Motor neuron (in vitro differentiated cells): ENCODE results near the gene TOPORS. TPM values are rescaled to one million over a fixed set of nuclear protein-coding genes. Genes with fewer than 3 reads are reported as not detected.
A peak's percentile ranks its signal among the peaks of the same experiment; 100 is the strongest.

Experiments used
- ATAC-seq, 8 experiments: fragments of 200-7000 bp; cut with Tn5 transposase; replicated peaks in 6 of 8; 2 replicates each; pipeline ENCODE4 v1.8.0; 2021; ENCODE audit warnings: mild to moderate bottlenecking in 8 of 8, moderate library complexity in 8 of 8
- H3K27ac ChIP-seq, 2 donors: fragments of 250-450 bp; sonication (Bioruptor Pico); 2 replicates each; pipeline ENCODE4 v1.9.0; 2021; ENCODE audit warnings: antibody characterized with exemption in 2 of 2, mild to moderate bottlenecking in 2 of 2, moderate library complexity in 1 of 2
- H3K4me1 ChIP-seq, 2 donors: fragments of 250-450 bp; sonication (Bioruptor Pico); replicated peaks in 1 of 2; 2 replicates each; pipeline ENCODE4 v1.6.1; 2021; ENCODE audit warnings: antibody characterized with exemption in 2 of 2, mild to moderate bottlenecking in 2 of 2, moderate library complexity in 1 of 2
- H3K4me3 ChIP-seq, 5 donors: fragments of 250-450 bp; sonication (Bioruptor Pico); 2 replicates each; pipeline ENCODE4 v1.9.0; 2021; ENCODE audit warnings: antibody characterized with exemption in 5 of 5, mild to moderate bottlenecking in 5 of 5, moderate library complexity in 4 of 5
- WGBS, 10 experiments: fragments of 450-650 bp; shearing (Covaris generic); methylation state at CpG; one replicate each; pipeline ENCODE4 v1.0.0; 2022; 5-methylcytosine and 5-hydroxymethylcytosine counted together
- in situ Hi-C, 9 experiments: fragments of 400-800 bp; cut with MboI; loops; one replicate each; pipeline ENCODE4 v1.15.0; 2021; ENCODE audit warnings: low sequenced_read_pairs in 9 of 9, low pct_unique_long_range_greater_than_20kb in 2 of 9; ENCODE audit not compliant: unreplicated experiment in 9 of 9
- total RNA-seq, 8 experiments: library from RNA; unstranded; fragments of 300-600 nt; gene quantifications; 2 replicates each; pipeline versions ENCODE4 v1.2.3 to v1.2.4, GENCODE V29; 2022

TOPORS gene
- total RNA-seq, 8 experiments from 2014 or later, result 15.2 to 27.1 (median 21.2) TPM

- 0 to 45% (median 10%) methylated on average over 2 to 4 of the region's 4 CpGs for WGBS, 10 experiments
- in situ Hi-C loops, result loop anchor here in 8 of 9 experiments (5.0 to 25.0 kb wide), 7 partner anchors 193 to 395 kb away; partner anchors contain the start of gene ACO1 (in 5 of the 8)
- no peak overlapping the region for H3K4me3 ChIP-seq
These were observed 27.4 kb upstream of the TOPORS start for GRCh38 chr9:32579706-32580331.

DNA sequence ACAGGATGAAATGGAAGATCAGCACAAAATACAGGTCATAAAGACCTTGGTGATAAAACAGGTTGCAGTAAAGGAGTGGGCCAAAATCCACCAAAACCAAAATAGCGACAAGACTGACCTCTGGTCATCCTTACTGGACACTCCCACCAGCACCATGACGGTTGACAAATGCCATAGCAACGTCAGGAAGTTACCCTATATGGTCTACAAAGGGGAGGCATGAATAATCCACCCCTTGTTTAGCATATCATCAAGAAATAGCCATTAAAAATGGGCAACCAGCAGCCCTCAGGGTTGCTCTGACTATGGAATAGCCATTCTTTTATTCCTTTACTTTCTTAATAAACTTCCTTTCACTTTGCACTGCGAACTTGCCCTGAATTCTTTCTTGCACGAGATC lies 26.6 kb upstream of the TOPORS start:
- Histone ChIP-seq H3K27ac (no peak overlapping the region), H3K4me1 (no peaks in the 10 kb centered on the region), H3K4me3 (no peak overlapping the region)
- peak in 1 of 8 experiments; percentile 35 for ATAC-seq
- WGBS, 10 experiments, result 48 to 80% (median 70%) methylated on average over 2 to 5 of the region's 5 CpGs; no CpG with 5 or more reads in 3 of the 10 experiments
- in situ Hi-C loops, result loop anchor here in 7 of 9 experiments (10.0 to 25.0 kb wide), 4 partner anchors 192 to 383 kb away; partner anchors contain the start of gene ACO1 (in 5 of the 7)

More at GRCh38 chr9:32579706-32580331, 27.4 kb upstream of the TOPORS start:
- Histone ChIP-seq H3K4me1 (no peaks in the 10 kb centered on the region), H3K27ac (no peak overlapping the region)
- ATAC-seq, result peak in 4 of 8 experiments; percentile 24 to 65 (median 53)

- H3K4me3 ChIP-seq, result no peak overlapping the region
- no peaks in the 10 kb centered on the region for H3K4me1 ChIP-seq
- no peak overlapping the region for H3K27ac ChIP-seq
- ATAC-seq, result no peak
- in situ Hi-C loops, result loop anchor here in 7 of 9 experiments (10.0 to 25.0 kb wide), 4 partner anchors 190 to 385 kb away; partner anchors contain the start of gene ACO1 (in 5 of the 7)
- WGBS, 10 experiments, result 36 to 100% (median 84%) methylated on average over 1 to 3 of the region's 3 CpGs
These were observed 24.9 kb upstream of the TOPORS start for GRCh38 chr9:32577316-32577715.

DNA sequence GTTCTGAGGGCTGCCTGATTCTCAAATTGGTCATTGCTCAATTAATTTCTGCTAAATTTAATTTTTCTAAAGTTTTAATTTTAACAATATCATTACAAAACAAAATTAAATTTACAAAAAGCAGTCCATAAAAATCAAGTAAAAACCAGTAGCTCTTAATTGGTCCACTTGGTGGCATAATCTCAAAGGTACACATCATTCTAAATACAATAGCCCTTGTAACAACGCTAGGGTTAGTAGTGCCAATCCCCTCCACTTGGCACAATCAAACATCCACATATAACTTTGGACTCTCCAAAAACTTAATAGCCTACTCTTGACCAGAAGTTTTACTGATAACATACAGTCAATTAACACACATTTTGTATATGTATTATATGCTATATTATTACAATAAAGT lies 22.5 kb upstream of the TOPORS start:
- 29 to 83% (median 66%) methylated on average over 1 of the region's 1 CpG; no CpG with 5 or more reads in 4 of the 10 experiments for WGBS, 10 experiments

GRCh38 chr9:32573821-32574220 lies 21.4 kb upstream of the TOPORS start:
- Histone ChIP-seq H3K4me1 (peaks cover 0 to 12% of the 10 kb centered on the region in 2 donors), H3K4me3 (no peak overlapping the region), H3K27ac (no peak overlapping the region)
- ATAC-seq, result no peak
- 40 to 100% (median 88%) methylated on average over 1 to 7 of the region's 7 CpGs for WGBS, 10 experiments
- in situ Hi-C loops, result loop anchor here in 8 of 9 experiments (10.0 to 25.0 kb wide), 4 partner anchors 187 to 413 kb away; partner anchors contain the start of gene ACO1 (in 7 of the 8)

More for the DNA sequence above, 22.5 kb upstream of the TOPORS start:
- H3K27ac ChIP-seq, result no peak overlapping the region
- H3K4me1 ChIP-seq, result peaks cover 0 to 12% of the 10 kb centered on the region in 2 donors
- in situ Hi-C loops, result loop anchor here (10.0 to 25.0 kb wide), 5 partner anchors 188 to 412 kb away; partner anchors contain the start of gene ACO1 (in 8 of the 9)
- no peak for ATAC-seq
- no peak overlapping the region for H3K4me3 ChIP-seq

- in situ Hi-C loops, result loop anchor here in 8 of 9 experiments (10.0 to 25.0 kb wide), 4 partner anchors 186 to 414 kb away; partner anchors contain the start of gene ACO1 (in 7 of the 8)
- peak; percentile 93 to 96 (median 95) for ATAC-seq
- H3K4me3 ChIP-seq, result peak within 1 kb of the TSS; percentile 56 to 90 (median 86)
- WGBS, 10 experiments, result 0 to 2% (median 0%) methylated on average over 1 to 19 of the region's 36 CpGs; no CpG with 5 or more reads in 3 of the 10 experiments
- peaks cover 0 to 12% of the 10 kb centered on the region in 2 donors for H3K4me1 ChIP-seq
- H3K27ac ChIP-seq, result peak within 1 kb of the TSS; percentile 69 to 93
These were observed 20.6 kb upstream of the TOPORS start, which contains the start of gene NDUFB6 for GRCh38 chr9:32572900-32573523. Gene NDUFB6 (minus strand): TSS chr9:32573159. CDS start chr9:32573060, 99 bp downstream.

- Histone ChIP-seq H3K27ac (peak overlapping the region; percentile 66 to 93), H3K4me1 (peaks cover 0 to 12% of the 10 kb centered on the region in 2 donors), H3K4me3 (peak overlapping the region; percentile 56 to 90 (median 86))
- in situ Hi-C loops, result loop anchor here in 8 of 9 experiments (10.0 to 25.0 kb wide), 4 partner anchors 185 to 415 kb away; partner anchors contain the start of gene ACO1 (in 7 of the 8)
- ATAC-seq, result peak; percentile 61 to 82 (median 78)
- WGBS, 10 experiments, result 0 to 20% (median 0%) methylated on average over 1 to 17 of the region's 17 CpGs; no CpG with 5 or more reads in 1 of the 10 experiments
These were observed 19.8 kb upstream of the TOPORS start for GRCh38 chr9:32571969-32572899.

DNA sequence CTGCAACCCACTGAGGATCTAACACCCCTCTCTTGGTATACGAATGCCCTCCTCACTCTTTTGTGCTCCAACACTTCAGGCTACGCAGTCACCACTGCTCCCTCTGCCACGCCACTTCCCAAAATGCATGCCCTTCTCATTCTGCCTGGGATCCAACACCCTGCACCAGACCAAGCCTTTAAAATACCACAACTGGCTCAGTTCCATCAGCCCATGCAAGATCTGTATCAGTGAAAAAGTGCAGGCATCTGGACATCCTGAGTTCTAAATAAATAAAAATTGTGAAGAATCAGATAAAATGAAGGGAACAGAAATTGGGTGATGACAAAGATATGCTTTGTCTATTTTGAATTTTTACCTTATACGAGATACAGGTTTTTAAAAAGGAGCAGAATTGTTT lies 17.9 kb upstream of the TOPORS start:
- H3K27ac ChIP-seq, result no peak overlapping the region
- H3K4me1 ChIP-seq, result peaks cover 0 to 12% of the 10 kb centered on the region in 2 donors
- no peak for ATAC-seq
- in situ Hi-C loops, result loop anchor here in 8 of 9 experiments (10.0 to 25.0 kb wide), 4 partner anchors 183 to 417 kb away; partner anchors contain the start of gene ACO1 (in 7 of the 8)
- 83 to 100% (median 96%) methylated on average over 1 to 3 of the region's 4 CpGs; no CpG with 5 or more reads in 1 of the 10 experiments for WGBS, 10 experiments
- H3K4me3 ChIP-seq, result no peak overlapping the region

- no peak overlapping the region for H3K4me3 ChIP-seq
- no peak overlapping the region for H3K27ac ChIP-seq
- 93 to 100% (median 97%) methylated on average over 2 to 12 of the region's 26 CpGs; no CpG with 5 or more reads in 6 of the 10 experiments for WGBS, 10 experiments
- peaks cover 0 to 9% of the 10 kb centered on the region in 2 donors for H3K4me1 ChIP-seq
- in situ Hi-C loops, result loop anchor here in 3 of 9 experiments (25.0 kb wide), 2 partner anchors 179 to 421 kb away; partner anchors contain the start of gene ACO1 (in 3 of the 3)
- peak in 1 of 8 experiments; percentile 7 for ATAC-seq
These were observed 14.4 kb upstream of the TOPORS start for GRCh38 chr9:32566770-32567169.

DNA sequence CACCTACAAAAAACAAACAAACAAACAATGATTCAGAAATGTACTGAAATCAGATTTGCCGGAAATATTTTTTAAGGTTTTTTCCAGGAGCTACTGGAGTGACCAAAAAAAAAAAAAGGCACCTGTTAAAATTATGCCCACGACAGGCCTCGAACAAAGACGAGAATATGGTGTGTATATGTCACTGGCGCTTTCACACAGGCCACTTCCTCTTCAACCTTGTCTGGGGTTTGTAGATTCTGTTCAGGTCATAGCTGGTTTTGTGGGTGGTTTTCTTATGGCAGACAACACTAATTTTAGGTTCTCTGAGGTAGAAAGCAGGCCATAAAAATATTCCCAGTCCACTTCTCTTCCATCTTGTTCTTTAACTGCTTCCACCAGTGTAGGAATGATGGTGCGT lies 13.6 kb upstream of the TOPORS start:
- H3K4me3 ChIP-seq, result no peak overlapping the region
- H3K4me1 ChIP-seq, result peaks cover 0 to 1% of the 10 kb centered on the region in 2 donors
- ATAC-seq, result no peak
- in situ Hi-C loops, result loop anchor here in 3 of 9 experiments (25.0 kb wide), 2 partner anchors 179 to 421 kb away; partner anchors contain the start of gene ACO1 (in 3 of the 3)
- H3K27ac ChIP-seq, result no peak overlapping the region
- 92 to 100% (median 98%) methylated on average over 1 to 6 of the region's 6 CpGs; no CpG with 5 or more reads in 1 of the 10 experiments for WGBS, 10 experiments

- 36 to 97% (median 89%) methylated on average over 3 of the region's 3 CpGs; no CpG with 5 or more reads in 1 of the 10 experiments for WGBS, 10 experiments
- Histone ChIP-seq H3K27ac (no peak overlapping the region), H3K4me1 (no peaks in the 10 kb centered on the region), H3K4me3 (no peak overlapping the region)
- in situ Hi-C loops, result loop anchor here in 3 of 9 experiments (25.0 kb wide), 2 partner anchors 171 to 429 kb away; partner anchors contain the start of gene ACO1 (in 3 of the 3)
- ATAC-seq, result no peak
These were observed 6.1 kb upstream of the TOPORS start for GRCh38 chr9:32558408-32558934.
